GM18907 (cell line): ENCODE results near the gene ETS2.
A peak's percentile ranks its signal among the peaks of the same experiment; 100 is the strongest.
"Not testable (repeated sequence)": the region's sequence is repeated elsewhere in the genome, so short reads cannot be mapped to it uniquely, and the experiment has no call there.

Experiments
- ATAC-seq: cut with Tn5 transposase; IDR thresholded peaks from one replicate; pipeline ENCODE4 v1.9.1; 2021; ENCODE audit warnings: mild to moderate bottlenecking, moderate library complexity; ENCODE audit not compliant: unreplicated experiment

Gene ETS2

GRCh38 chr21:38834725-38835124 lies 29.0 kb downstream of the ETS2 start:
- ATAC-seq: no peak

- ATAC-seq: no peak
Measured at GRCh38 chr21:38837806-38838461, 32.2 kb downstream of the ETS2 start.

GRCh38 chr21:38838598-38839327 lies 33.0 kb downstream of the ETS2 start:
- ATAC-seq: no peak

GRCh38 chr21:38839328-38840286 lies 33.9 kb downstream of the ETS2 start:
- ATAC-seq: no peak

GRCh38 chr21:38840456-38841300 lies 34.9 kb downstream of the ETS2 start:
- no peak for ATAC-seq

GRCh38 chr21:38841472-38841871 lies 35.7 kb downstream of the ETS2 start:
- no peak for ATAC-seq

- ATAC-seq: no peak
Measured at GRCh38 chr21:38842079-38842478, 36.4 kb downstream of the ETS2 start.

- no peak for ATAC-seq
Measured at GRCh38 chr21:38843379-38843778, 37.6 kb downstream of the ETS2 start.

GRCh38 chr21:38843806-38844503 lies 38.2 kb downstream of the ETS2 start:
- no peak for ATAC-seq

GRCh38 chr21:38845374-38845773 lies 39.6 kb downstream of the ETS2 start:
- not testable (repeated sequence) for ATAC-seq

GRCh38 chr21:38847556-38847955 lies 41.8 kb downstream of the ETS2 start:
- ATAC-seq: no peak

- no peak for ATAC-seq
Measured at GRCh38 chr21:38848187-38848609, 42.5 kb downstream of the ETS2 start.

- ATAC-seq: no peak
Measured at GRCh38 chr21:38849776-38850175, 44.0 kb downstream of the ETS2 start.

GRCh38 chr21:38850277-38850951 lies 44.7 kb downstream of the ETS2 start:
- ATAC-seq: no peak

- ATAC-seq: no peak
Measured at GRCh38 chr21:38851101-38851500, 45.4 kb downstream of the ETS2 start.

- ATAC-seq: no peak
Measured at GRCh38 chr21:38852278-38852677, 46.5 kb downstream of the ETS2 start.

- no peak for ATAC-seq
Measured at GRCh38 chr21:38852708-38853107, 47.0 kb downstream of the ETS2 start.

- ATAC-seq: peak; percentile 91
Measured at GRCh38 chr21:38853421-38853919, 47.7 kb downstream of the ETS2 start.

GRCh38 chr21:38857152-38857825 lies 51.6 kb downstream of the ETS2 start:
- no peak for ATAC-seq
